Gastrocnemius medialis (tissue), 4 donors: ENCODE results near the gene DUSP22. TPM values are rescaled to one million over a fixed set of nuclear protein-coding genes. Genes with fewer than 3 reads are reported as not detected.

Source experiments
- ATAC-seq, 2 donors: fragments of 150-250 bp; one replicate each; pipeline ENCODE4 v1.9.1; 2016
- DNase-seq, 2 donors: peaks; one replicate each; pipeline ENCODE4 v3.0.0-alpha.2; 2019
- H3K27ac ChIP-seq, 4 donors: fragments of 200-600 bp; sonication (generic); 1 replicate in 1 of 4; 2 replicates in 3 of 4; pipeline ENCODE4 v1.5.1; 2016 to 2018; ENCODE audit warnings: mild to moderate bottlenecking in 2 of 4, moderate library complexity in 1 of 4
- H3K27me3 ChIP-seq, 3 donors: fragments of 200-600 bp; sonication (generic) in 2 of 3; 1 replicate in 1 of 3; 2 replicates in 2 of 3; pipeline versions ENCODE4 v1.5.1 to v1.6.0; 2016 to 2019; ENCODE audit warnings: mild to moderate bottlenecking in 1 of 3, moderate library complexity in 1 of 3
- H3K36me3 ChIP-seq, 2 donors: fragments of 200-600 bp; sonication (generic) in 1 of 2; one replicate each; pipeline ENCODE4 v1.5.1; 2017 to 2018
- H3K4me1 ChIP-seq, 2 donors: fragments of 200-600 bp; sonication (generic) in 1 of 2; one replicate each; pipeline ENCODE4 v1.5.1; 2016 to 2017; ENCODE audit warnings: mild to moderate bottlenecking in 2 of 2
- H3K4me3 ChIP-seq, 4 donors: fragments of 200-600 bp; sonication (generic) in 3 of 4; 1 replicate in 1 of 4; 2 replicates in 3 of 4; pipeline ENCODE4 v1.5.1; 2016 to 2019; ENCODE audit warnings: mild to moderate bottlenecking in 2 of 4
- H3K9me3 ChIP-seq, 3 donors: fragments of 200-600 bp; sonication (generic) in 2 of 3; 1 replicate in 1 of 3; 2 replicates in 2 of 3; pipeline ENCODE4 v1.5.1; 2016 to 2019
- POLR2A ChIP-seq, 2 donors: fragments of 450-650 bp; IDR thresholded peaks; one replicate each; pipeline ENCODE4 v1.6.1; 2017; ENCODE audit warnings: antibody characterized with exemption in 2 of 2, mild to moderate bottlenecking in 2 of 2, moderate library complexity in 2 of 2
- in situ Hi-C, 4 donors: fragments of 200-750 bp; cut with MboI; loops; one replicate each; pipeline versions ENCODE4 v1.15.0 to v1.8.0; 2017; ENCODE audit warnings: low sequenced_read_pairs in 4 of 4
- intact Hi-C: fragments of 100-400 bp; cut with DNase I; formaldehyde crosslinking; loops from one replicate; pipeline ENCODE4 v1.15.1; 2023; ENCODE audit warnings: low total_unique reads
- total RNA-seq, 4 donors: library from RNA; depleted of rRNA; stranded (reverse); fragments of >200 nt; gene quantifications; one replicate each; pipeline versions ENCODE4 v1.1.0 to v1.2.3, GENCODE V29; 2016
- TF ChIP-seq, protein P1 (sequence below), 5 experiments: fragments of 450-650 bp in 3 of 5; fragments of 200-600 bp in 2 of 5; sonication (generic) in 2 of 5; IDR thresholded peaks in 4 of 5; conservative IDR thresholded peaks in 1 of 5; 1 replicate in 4 of 5; 2 replicates in 1 of 5; pipeline ENCODE4 v1.5.1; 2016 to 2019; ENCODE audit warnings: antibody characterized with exemption in 5 of 5, mild to moderate bottlenecking in 3 of 5, moderate library complexity in 3 of 5

The DUSP22 gene
- total RNA-seq, 4 donors from 2014 or later = 53.4 to 70.7 (median 61.3) TPM

DNA sequence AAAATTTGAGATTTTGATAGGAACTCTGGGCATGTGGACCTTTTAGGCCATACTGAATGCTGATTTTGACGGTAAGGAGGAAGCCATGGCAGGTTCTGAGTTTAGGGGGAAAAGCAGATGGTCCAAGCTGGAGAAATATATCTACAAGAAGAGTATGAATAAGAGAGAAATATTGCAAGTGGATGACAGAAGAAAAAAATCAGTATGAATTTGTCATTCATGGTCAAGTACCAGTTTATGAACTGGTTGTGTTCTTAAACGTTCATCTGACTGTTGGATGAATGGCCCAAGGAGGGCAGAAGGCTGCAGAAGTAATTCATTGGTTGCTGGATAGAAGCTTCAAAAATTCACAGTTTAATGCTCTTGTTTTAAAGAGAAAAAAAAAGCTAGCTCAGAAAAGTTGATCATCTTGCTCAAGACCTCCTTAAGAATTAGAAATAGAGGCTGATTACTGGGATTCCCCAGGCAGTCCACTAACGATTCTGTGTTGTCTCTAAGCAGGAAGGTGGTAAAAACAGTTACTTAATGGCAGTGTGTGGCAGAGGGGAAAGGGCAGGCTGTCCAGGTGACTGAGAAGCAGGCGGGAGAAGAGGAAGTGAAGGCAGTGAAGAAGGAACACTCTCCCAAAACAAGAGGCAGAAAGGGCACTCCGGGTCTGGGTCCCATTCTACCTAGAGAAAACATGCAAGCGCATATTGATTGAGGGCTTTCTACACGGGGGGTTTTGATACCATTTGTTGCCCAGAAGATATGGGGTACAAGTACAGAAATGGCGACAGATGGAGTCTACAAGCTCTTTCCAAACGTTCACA, 2.0 kb upstream of the DUSP22 start:
- in situ Hi-C loops (no loop called here), intact Hi-C loops (loop anchor here (5.0 kb wide), 1 partner anchor 1467 kb away; no protein-coding TSS in a partner anchor)
- H3K4me1 ChIP-seq = peaks cover 21 to 23% of the 10 kb centered on the region in 2 donors
- H3K36me3 ChIP-seq = no peaks in the 10 kb centered on the region
- ATAC-seq = no peak
- H3K27ac ChIP-seq = no peak overlapping the region
- TF ChIP-seq, protein P1, sequence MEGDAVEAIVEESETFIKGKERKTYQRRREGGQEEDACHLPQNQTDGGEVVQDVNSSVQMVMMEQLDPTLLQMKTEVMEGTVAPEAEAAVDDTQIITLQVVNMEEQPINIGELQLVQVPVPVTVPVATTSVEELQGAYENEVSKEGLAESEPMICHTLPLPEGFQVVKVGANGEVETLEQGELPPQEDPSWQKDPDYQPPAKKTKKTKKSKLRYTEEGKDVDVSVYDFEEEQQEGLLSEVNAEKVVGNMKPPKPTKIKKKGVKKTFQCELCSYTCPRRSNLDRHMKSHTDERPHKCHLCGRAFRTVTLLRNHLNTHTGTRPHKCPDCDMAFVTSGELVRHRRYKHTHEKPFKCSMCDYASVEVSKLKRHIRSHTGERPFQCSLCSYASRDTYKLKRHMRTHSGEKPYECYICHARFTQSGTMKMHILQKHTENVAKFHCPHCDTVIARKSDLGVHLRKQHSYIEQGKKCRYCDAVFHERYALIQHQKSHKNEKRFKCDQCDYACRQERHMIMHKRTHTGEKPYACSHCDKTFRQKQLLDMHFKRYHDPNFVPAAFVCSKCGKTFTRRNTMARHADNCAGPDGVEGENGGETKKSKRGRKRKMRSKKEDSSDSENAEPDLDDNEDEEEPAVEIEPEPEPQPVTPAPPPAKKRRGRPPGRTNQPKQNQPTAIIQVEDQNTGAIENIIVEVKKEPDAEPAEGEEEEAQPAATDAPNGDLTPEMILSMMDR (IDR thresholded peaks at IDR 0.05 in 4 of 5, conservative IDR thresholded peaks at IDR 0.05 in 1 of 5) = no peak
- no peak for TF ChIP-seq POLR2A (IDR thresholded peaks at IDR 0.05)
- DNase-seq = no peak
- H3K27me3 ChIP-seq = no peaks in the 10 kb centered on the region
- no peak overlapping the region for H3K4me3 ChIP-seq
- H3K9me3 ChIP-seq = no peaks in the 10 kb centered on the region

DNA sequence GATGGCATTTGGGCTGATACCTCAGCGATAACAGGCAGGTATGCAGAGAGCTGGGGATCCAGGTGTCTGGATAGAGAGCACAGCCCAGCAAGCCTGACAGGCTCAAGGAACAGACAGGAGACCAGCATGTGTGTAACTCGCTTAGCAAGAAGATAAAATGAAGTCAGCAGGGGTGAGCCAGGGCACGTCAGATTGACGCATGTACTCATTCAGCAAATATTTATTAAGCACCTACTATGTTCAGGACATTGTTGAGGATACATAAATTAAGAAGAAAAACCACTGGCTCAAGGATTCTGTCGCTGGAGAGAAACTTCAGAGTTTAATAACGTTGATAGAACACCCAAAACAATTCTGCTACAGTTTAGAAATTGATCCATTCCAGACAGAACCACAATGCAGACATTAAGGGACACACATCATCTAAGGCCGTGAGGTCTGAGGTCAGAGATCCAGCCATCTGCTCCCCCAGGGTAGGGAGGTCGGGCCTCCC, 1.0 kb upstream of the DUSP22 start:
- DNase-seq (no peak), ATAC-seq (peak; percentile 2 to 5)
- TF ChIP-seq, protein P1 (IDR thresholded peaks at IDR 0.05 in 4 of 5, conservative IDR thresholded peaks at IDR 0.05 in 1 of 5) = no peak
- no peak for TF ChIP-seq POLR2A (IDR thresholded peaks at IDR 0.05)
- H3K27ac ChIP-seq = peak overlapping the region; percentile 88 to 98 (median 96)
- H3K9me3 ChIP-seq = no peaks in the 10 kb centered on the region
- peaks cover 24 to 29% of the 10 kb centered on the region in 2 donors for H3K4me1 ChIP-seq
- in situ Hi-C loops (no loop called here), intact Hi-C loops (loop anchor here (5.0 kb wide), 1 partner anchor 1466 kb away; no protein-coding TSS in a partner anchor)
- peak overlapping the region; percentile 66 to 88 (median 78) for H3K4me3 ChIP-seq
- H3K27me3 ChIP-seq = no peaks in the 10 kb centered on the region
- no peaks in the 10 kb centered on the region for H3K36me3 ChIP-seq

DNA sequence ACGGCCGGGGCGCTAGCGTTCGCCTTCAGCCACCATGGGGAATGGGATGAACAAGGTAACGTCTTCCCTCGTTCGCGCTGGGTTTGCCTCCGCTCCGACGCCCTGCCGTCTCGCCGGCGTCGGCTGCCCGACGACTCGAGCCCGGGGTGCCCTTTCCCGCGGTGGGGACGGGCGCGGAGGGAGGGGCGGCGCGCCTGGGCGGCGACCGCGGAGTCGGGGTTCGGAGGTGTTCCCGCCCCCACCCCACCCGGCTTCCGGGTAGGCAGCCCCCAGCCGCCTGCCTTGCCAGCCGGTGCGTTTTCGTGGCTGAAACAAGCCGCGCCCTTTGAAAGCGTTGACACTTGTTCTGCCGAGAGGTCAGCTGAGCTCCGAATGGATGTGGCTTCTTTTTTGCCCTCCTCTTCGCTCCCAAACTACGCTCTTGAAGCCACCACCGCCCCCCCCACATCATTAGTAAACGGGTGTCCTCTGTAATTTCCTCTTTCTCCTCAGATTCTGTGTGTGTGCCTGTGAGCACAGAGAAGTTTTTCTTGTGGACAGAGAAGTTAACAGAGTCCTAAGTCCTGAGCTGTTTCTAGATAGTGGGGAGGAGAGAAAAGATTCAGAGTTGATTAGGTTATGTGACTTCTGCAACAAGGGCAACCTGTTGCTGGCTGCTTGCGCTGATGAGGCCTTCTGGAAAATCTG, 362 bp downstream of the DUSP22 start:
- no peaks in the 10 kb centered on the region for H3K9me3 ChIP-seq
- no peaks in the 10 kb centered on the region for H3K27me3 ChIP-seq
- peaks cover 37 to 43% of the 10 kb centered on the region in 2 donors for H3K4me1 ChIP-seq
- DNase-seq = peak; percentile 59 to 63
- TF ChIP-seq POLR2A (IDR thresholded peaks at IDR 0.05) = no peak
- H3K4me3 ChIP-seq = peak overlapping the region; percentile 66 to 88 (median 78)
- in situ Hi-C loops = no loop called here
- peak; percentile 40 to 55 for ATAC-seq
- H3K36me3 ChIP-seq = no peaks in the 10 kb centered on the region
- peak overlapping the region; percentile 88 to 98 (median 96) for H3K27ac ChIP-seq
- intact Hi-C loops = loop anchor here (5.0 kb wide), 1 partner anchor 1465 kb away; no protein-coding TSS in a partner anchor

DNA sequence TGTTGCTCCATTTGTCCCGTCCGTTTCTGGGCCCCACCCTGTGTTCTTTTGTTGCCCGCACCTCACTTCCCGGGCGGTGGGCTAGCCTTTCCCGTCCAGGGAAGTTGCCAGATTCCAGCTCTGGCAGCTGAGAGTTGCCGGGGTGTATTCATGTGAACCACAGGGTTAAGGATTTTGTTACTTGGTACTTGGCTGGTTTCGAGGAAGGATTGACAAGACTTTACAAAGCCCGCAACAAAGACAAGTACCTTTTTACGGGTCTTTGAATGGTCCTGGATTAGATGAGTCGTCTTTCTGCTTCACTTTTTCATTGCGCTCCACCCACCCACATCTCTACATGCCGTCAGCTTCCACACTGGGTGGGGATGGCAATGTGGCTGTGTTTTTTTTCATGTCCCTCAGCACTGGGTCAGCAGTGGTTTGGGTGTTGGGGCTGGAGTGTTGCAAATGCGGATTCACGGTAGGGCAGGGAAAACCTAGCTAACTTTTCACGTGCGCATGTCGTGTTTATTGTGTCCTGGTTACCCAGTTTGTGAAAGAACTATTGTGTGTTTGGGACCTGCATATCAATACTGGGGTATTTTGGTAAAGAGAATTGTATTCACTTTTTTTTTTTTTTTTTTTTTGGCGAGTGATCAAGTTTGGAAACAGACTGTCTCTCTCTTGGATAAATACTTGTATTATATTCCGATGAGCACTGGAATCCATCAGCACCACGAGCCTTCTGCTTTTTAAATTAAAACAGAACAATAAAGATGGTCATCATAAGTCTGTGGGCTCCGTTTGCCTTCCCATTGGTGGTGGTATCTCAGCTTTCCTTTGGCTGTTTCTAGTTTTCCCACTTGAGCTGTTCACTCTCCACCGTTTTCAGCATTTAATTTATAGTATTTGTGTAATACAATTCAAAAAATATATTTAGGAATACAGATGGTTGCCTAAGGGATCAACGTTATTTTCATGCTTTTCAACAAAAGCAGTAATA, 1.2 kb downstream of the DUSP22 start:
- H3K9me3 ChIP-seq = no peaks in the 10 kb centered on the region
- DNase-seq (peak in 1 of 2 donors; percentile 66), ATAC-seq (peak; percentile 13 to 47)
- peaks cover 45 to 51% of the 10 kb centered on the region in 2 donors for H3K4me1 ChIP-seq
- in situ Hi-C loops = no loop called here
- TF ChIP-seq, protein P1 (IDR thresholded peaks at IDR 0.05 in 4 of 5, conservative IDR thresholded peaks at IDR 0.05 in 1 of 5) = no peak
- no peak for TF ChIP-seq POLR2A (IDR thresholded peaks at IDR 0.05)
- peak overlapping the region; percentile 66 to 88 (median 78) for H3K4me3 ChIP-seq
- H3K27ac ChIP-seq = peak overlapping the region; percentile 88 to 98 (median 96)
- H3K36me3 ChIP-seq = no peaks in the 10 kb centered on the region
- intact Hi-C loops = loop anchor here (5.0 kb wide), 1 partner anchor 1464 kb away; no protein-coding TSS in a partner anchor
- H3K27me3 ChIP-seq = no peaks in the 10 kb centered on the region
